GM18870 (cell line): ENCODE results near the gene CD82.

Source experiments
- ATAC-seq: cut with Tn5 transposase; IDR thresholded peaks from one replicate; pipeline ENCODE4 v1.9.1; 2021; ENCODE audit warnings: moderate library complexity; ENCODE audit not compliant: unreplicated experiment

Gene CD82

DNA sequence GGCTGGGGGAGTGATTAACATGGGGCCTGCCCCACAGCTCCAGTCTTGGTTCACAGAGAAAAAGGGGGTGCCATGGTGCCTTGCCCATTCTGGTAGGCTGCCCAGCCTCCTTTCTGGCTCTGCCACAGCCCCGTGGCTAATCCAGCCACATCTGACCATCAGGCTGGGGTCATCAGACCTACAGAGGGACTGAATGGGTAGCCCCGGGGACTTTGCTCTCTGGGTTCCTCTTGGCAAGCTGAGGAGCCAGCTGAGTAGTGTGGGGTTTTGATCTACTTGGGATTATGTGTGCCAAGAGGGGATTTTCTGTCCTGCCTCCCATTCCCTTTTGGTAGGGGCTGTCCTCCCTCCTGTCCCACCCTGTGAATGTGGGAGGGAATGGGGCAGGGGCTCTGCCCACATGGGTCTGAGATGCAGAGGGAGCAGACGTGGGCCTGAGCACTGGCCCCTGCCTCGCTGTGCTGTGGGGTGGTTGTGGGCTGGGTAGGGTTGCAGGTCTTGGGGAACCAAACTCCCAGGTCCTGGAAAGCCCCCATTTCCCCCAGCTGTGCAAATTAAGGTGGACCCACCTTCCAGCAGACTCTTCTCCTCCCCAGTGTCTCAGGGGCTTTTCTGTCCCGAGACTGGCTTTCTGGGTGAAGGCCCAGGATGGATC lies 32.0 kb downstream of the CD82 start:
- no peak for ATAC-seq

DNA sequence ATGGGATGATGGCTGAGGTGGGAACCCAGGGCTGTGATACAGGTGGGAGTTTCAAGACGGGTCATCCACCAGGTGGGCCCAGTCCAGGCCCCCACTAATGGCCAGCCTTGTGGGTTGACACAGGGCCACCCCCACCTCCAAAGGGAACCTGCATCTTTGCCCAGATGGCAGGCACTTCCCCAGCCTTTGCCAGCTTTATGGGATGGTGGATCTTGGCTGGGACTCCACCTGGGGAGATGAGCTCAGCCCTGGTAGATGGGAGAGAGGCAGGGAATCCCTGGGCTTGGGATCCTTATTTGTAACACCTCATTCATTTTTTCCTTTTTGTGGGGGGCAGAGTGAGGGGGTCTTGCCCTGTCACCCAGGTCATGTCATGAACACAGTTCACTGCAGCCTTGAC lies 33.4 kb downstream of the CD82 start:
- no peak for ATAC-seq

DNA sequence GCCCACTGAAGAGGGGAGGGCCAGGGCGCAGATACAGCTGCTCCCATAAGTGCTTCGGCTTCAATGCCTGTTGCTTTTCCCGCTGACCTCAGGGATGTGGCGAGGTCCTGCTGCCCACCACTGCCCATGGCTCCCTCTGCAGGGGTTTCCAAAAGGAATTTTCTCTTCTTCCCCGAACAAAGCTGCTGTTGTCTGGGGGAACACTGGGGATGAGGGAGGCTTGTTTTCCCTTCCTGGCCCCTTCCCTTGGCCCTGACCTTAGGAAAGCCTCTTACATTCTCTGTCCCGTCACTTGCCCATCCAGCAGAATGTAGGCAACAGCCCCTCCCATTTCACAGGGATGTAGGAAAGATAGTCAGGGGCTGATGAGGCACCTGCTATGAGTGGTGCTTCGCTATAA lies 34.8 kb downstream of the CD82 start:
- no peak for ATAC-seq

DNA sequence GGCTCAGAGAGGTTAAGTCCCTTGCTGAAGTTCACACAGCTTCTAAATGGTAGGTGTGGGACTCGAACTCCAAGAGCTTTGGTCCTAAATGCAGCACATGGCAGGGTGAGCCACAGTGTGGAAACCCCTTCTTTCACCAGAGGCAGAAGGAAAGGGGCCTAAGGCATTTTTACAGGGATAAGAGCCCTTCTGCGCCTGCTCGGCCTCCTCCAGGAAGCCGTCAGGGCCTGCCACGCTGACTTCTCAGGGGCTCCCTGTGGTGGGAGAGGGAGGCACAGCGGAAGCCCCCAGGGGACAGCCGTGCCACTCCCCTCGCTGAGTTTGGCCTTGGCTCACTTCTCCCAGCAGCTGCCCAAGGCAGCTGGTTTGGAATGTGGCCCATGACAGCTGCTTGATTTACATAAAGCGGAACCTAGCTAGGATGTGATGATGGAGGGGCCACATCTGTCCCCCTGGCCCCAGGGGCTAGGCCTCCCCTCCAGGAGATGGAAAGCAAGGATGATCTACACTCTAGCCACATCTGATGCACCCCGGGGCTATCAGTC lies 35.4 kb downstream of the CD82 start:
- peak; percentile 32 for ATAC-seq

DNA sequence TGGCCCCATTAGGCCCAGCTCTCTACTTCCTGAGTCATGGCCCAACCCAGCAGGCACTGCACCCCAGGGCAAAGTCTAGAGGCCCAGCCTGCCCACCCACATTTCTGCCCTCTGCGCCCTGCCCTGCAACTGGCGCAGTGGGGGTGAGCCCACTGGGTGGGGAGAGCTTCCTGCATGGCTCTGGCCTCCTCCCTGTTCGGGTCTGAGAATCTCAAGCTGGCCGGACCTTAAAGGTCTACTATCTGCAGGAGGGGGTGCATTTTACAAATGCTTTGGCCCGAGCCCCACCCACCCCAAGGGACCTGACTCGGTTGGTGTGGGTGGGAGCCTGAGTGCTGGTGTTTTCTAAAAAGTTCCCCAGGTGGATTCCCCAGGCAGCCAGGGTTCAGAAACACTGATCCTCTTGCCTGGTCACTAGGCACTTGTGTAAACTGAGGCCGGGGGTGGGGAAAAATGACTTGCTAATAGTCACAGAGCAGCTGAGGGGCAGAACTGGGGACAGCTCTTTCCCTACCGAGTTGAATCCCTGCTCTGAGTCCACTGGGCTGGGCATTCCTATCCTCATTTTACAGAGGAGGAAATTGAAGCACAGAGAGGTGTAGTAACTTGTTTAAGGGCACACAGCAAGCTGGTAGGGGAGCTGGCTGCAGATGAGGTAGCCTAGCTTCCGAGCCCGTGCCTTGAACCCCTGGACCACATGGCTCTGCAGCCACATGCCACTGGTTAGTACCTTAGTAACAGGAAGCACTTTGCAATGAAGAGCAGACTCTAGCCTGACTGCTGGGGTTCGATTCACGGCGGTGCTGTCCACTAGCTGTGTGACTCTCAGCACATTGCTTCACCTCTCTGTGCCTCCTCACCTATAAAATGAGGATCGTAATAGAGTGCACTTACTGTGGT lies 36.3 kb downstream of the CD82 start:
- ATAC-seq: peak; percentile 39

DNA sequence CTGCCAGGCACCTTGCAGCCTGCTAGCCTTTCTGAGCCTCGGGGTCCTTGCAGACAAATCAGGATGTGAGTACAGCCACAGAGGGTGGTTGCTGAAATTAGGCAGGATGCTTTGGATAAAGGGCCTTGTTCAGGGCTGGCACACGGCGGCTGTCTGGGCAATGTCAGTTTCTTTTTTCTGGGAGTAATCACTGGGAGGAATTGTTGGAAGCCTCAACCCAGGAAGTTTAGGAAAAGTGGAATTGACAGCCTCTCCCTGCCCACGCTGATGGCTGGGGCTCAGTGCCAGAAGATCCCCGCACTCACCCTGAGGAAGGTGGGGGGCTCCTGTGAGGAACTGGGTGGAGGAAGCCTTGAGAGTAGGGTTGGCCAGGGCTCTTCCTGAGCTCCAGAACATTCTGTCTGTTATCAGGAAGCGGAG lies 37.4 kb downstream of the CD82 start:
- no peak for ATAC-seq

DNA sequence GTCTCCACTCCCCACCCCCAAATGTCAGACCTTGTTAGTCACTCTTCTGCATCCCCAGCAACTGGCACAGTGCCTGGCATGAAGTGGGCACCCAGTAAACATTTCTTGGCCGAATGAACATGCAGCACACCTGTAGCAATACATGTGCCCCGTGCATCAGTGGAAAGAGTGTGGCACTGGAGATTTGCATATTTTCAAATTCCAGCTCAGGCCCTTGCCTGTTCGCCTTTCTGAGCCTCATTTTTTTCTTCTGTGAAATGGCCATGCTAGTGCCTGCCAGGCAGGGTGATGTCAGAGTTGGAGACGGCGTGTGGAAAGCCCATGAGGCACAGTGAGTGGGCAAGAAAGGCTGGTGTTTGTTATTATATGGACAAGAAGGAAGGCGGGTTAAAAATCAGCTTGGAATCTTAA lies 38.7 kb downstream of the CD82 start:
- no peak for ATAC-seq

DNA sequence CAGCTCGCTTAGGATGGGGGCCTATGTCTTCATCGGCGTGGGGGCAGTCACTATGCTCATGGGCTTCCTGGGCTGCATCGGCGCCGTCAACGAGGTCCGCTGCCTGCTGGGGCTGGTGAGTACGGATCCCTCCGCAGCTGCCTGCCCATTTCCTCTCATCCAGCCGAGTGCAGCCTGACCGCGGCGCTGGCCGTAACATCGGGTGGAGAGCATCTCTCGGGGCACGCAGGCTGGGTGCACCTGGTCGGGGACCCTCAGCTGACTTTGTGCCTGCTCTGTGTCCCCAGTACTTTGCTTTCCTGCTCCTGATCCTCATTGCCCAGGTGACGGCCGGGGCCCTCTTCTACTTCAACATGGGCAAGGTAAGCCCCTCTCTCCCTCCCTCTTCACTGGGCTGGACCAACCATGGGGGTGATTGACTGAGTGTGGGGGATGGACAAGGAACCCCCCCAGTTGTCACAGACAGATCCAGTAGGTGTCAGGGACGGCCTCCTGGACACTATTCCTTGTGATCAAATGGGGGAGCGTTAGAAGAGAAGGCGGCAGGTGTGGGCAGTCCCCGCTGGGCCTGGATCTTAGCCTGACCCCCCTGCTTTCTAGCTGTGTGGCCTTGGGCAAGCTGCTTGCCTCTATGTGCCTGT lies 39.7 kb downstream of the CD82 start:
- ATAC-seq: no peak

DNA sequence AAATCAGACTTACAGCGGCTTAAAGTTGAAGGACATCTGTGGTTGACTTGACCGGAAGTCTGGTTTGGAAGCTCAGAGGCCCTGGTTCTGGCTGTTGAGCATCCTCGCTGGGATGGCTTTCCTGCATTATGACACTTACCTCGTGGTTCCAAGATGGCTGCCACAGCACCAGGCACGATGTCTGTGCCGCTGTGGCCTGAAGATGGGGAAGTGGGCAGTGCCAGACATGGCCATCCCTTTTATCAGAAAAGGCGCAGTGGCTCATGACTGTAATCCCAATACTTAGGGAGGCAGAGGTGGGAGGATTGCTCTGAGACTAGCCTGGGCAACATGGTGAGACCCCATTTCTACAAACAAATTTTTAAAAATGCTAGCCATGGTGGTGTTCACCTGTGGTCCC lies 40.5 kb downstream of the CD82 start:
- ATAC-seq: no peak

DNA sequence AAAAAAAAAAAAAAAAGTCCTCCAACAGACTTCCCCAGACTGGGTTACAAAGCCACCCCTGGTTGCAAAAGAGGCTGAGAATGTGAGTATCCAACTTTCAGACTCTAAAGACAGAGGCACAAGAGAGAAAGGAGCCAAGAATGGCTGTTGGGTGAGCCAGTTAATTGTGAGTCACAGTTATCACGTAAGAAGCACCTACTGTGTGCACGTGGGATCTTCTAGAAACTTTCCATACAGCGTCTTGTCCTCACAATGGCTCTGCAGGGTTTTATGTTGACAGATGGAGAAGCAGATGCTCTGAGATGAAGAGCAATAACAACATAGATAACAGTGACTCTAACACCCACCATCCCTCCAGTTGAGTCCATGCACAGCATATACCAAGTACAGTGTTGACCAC lies 41.0 kb downstream of the CD82 start:
- ATAC-seq: no peak

DNA sequence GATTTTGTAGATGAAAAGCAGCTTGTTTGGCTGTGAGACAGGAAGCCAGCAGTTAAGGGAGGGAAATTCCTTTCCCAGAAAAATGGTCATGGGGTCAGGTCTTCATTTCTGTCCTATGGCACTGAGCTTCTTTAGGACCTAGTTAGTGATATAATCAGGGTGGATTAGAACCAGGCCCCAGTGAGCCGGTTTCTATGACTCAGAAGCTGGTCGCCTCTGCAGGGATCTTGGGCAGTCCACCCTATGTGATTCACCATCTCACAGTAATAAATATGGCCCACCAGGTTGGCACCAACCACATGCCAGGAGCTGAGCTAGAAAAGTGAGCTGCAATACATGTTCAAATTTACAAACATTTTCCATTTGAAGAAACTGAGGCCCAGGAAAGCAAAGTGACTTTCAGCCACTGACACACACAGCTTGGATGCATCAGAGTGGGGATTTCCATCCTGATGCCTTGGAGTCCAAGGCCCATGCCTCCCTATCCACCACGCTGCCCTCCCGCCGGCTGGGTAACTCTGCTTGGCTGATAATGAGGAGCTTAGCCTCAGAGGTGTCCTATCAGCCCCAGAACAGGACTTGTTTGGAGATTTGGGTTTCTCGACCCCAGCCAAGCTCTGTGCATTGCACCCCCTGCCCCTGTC lies 42.0 kb downstream of the CD82 start:
- ATAC-seq: no peak

DNA sequence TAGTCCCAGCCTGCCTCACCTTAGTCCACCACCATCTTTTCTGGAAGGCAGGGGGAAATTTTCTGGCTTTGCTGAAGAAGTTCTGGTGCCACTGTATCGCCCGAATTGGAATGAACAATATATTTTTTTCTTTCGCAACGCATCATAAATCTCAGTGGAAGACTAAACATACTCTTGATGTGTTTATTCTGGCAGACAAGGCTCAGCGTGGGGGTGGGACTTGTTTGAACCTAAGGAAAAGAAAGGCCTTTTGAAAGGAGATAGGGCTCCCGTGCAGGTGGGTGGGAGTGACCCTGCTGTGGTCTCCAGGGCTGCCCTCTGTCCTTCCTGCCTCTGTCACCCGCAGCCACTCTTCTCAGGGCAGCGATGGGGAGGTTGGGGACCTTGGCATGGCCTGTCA lies 42.5 kb downstream of the CD82 start:
- ATAC-seq: no peak

DNA sequence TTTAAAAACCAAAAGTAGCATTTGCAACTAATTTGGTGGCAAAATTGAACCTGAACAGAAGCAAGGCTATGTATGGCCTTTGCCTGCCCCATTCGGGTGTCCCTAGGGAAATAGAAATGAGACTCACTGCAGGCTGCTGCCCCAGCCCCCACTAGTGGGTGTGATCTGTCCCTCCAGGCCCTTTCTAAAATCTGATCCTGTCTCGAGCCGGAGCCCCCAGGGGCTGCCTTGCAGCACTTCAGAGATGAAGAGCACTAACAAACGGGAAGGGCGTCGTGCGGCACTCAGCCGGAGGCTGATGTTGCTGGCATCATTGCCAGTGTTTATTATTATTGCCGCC lies 43.2 kb downstream of the CD82 start:
- ATAC-seq: no peak

DNA sequence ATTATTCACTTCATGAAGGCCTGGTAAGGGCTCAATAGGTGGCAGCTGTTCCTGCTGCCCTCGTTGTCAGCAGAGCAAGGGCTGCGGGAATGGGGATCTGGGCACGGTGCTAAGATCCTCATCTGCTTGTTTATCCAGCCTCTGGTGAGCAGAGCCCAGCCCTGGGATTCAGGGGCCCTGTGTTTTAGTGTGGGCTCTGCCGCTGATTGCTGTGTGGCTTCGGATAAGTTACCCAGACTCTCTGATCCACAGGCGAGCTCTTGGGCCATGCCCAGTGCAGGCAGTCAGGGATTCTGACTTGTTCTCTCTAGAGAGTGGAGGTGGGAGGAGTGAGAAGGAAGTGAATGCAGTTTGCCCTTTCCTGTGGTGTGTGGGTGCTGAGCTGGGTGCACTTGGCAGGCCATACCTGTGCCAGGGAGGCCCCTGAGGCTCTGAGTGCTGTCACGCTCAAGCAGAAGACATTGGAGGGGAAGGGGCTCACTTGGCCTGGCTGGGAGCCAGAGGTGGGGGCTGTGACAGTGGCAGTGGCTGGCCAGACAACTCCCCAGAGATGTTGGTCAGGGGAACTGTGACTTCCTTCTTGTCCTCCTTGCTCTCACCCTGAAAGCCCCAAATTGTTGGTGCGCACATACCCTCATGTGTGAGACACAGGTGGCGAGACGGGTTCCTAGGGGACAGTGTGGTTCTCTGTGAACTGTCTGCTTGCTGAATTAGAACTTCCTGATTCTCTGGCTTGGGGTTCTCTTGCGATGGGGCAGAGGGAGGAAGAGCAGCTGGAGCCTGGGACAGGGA lies 43.7 kb downstream of the CD82 start:
- ATAC-seq: peak; percentile 42

DNA sequence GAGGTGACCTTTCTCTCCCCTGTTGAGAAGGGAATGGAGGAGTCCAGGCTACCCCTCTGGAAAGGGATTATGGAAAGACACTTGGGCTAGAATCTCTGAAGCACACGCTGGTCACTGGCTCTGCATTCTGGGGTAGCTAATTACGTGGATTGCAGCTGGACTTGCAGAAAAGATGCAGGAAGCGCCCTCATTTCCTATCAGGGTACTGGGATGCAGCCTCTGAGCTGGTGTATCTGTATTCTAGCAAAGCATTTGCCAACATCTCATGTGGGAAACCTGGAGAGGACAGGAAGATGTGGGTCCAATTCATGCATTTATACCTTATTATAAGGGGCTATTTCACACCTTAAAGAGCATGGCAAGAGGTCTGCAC lies 44.3 kb downstream of the CD82 start:
- ATAC-seq: no peak

DNA sequence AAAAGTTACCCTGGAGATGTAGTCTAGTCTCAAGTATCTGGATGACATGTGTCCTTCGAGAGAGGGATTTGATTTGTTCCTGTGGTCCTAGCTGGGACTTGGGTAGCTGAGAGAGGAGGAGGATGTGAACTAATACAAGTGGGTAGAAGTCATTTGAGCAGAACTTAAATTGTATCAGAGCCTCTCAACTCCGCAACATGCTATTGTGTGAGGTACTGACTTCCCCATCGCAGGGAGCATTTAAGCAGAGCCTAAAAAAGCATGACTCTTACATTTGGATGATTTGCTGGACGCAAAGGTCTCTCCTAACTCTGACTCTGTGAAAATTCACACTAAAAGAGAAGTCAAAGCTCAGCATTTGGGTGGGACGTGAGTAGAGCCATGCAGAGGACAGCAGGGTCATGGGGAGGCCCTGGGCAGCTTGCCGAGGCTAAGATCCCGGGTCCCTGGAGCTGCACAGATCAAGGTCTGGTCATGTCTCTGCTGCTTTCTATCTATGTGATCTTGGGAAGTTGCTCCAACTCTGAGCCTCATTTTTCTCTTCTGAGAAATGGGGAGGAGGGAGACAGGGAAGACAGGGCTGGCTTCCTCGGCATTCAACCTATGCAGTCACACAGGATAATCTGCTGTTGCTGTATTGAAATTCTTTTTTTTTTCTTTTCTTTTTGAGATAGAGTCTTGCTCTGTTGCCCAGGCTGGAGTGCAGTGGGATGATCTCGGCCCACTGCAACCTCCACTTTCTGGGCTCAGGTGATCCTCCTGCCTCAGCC lies 44.9 kb downstream of the CD82 start:
- no peak for ATAC-seq

DNA sequence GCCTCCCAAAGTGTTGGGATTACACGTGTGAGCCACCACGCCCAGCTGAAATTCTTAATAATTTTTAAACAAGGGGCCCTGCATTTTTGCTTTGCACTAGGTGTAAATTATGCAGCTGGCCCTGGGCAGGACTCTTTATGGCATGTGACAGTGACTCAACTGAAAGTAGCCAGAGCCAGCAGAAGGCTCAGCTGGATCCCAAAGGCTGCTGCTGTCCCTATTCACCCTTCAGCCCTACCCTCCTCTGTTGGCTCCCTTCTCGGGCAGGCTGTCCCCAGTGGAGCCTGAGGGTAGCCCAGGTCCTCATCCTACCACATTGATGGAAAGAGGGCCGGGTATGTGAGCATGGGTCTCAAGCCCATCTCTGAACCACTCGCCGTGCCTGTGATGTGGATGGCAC lies 45.6 kb downstream of the CD82 start:
- ATAC-seq: no peak

DNA sequence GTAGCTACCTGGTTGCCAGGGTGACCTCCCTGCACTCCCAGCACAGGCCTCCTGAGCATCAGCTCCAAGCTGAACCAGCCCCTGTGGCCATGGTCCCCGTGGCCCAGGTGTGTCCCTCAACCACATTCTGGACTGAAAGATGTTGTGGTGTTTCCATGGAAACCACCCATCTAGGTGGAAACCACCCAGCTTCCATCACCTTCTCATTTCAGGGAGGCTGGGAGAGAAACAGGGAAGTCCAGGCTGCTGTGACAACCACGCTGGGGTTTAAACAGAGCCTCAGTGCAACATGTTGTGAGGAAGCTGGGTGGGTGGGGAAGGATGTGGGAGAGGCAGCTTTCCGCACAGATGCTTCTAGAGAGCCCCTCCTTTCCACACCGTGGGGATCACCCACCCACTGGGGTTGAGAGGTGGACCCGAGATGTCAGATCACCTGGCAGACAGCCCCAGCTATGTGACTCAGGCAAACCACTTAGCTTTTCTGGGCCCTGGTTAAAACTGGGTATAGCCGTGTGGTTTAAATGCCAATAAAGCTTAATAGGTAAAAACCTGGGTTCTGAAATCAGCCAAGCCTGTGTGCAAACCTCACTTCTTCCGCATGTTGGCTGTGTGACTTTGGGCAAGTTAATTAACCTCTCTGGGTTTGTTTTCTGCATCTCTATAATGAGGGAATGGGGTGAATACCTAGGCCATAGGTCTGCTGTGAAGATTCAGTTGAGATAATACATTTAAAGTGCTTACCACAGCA lies 46.4 kb downstream of the CD82 start:
- peak; percentile 36 for ATAC-seq

DNA sequence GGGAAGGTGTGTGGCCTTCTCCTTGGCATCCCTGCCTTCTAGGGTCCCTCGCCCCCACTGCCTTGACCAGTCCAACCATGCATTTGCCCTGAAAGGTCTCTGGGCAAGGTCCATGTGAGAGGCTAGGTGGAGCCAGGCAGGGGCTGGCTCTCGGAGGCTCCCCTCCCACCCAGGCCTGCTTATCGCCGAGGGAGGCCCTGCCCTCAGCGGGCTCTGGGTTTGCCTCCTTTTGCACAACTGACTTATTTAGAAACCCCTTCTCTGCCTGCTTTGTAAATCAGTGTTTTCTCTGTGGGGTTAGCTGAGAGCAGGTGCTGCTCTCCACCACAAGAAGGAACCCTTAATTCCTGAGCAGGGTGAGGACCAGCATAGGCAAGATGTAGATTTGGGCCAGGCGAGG lies 47.7 kb downstream of the CD82 start:
- no peak for ATAC-seq
